Measurements from ENCODE around the gene ATP8A1.
A peak's percentile ranks its signal among the peaks of the same experiment; 100 is the strongest.
"Not testable (repeated sequence)": the region's sequence is repeated elsewhere in the genome, so short reads cannot be mapped to it uniquely, and the experiment has no call there.

Gene ATP8A1

GRCh38 chr4:42498040-42498439 is 158.9 kb downstream of the ATP8A1 start:
- FAIRE-seq, result no peak
- no peak for DNase-seq (ENCODE audit: insufficient read length, low spot score)
- TF ChIP-seq PAX5 (IDR thresholded peaks at IDR 0.05; ENCODE audit: insufficient read depth, low read length, severe bottlenecking) (no peak), POU2F2 (IDR thresholded peaks at IDR 0.05; ENCODE audit: low read depth, low read length) (no peak), POLR2A (IDR thresholded peaks at IDR 0.05; ENCODE audit: low read depth, low read length) (no peak), POLR2AphosphoS5 (IDR thresholded peaks at IDR 0.05; ENCODE audit: low read depth, low read length) (no peak), TAF1 (IDR thresholded peaks at IDR 0.05; ENCODE audit: low read depth, low read length) (no peak), SPI1 (IDR thresholded peaks at IDR 0.05; ENCODE audit: low read depth, low read length) (no peak)

- TF ChIP-seq POLR2AphosphoS5 (IDR thresholded peaks at IDR 0.05; ENCODE audit: low read depth, low read length) (no peak), SPI1 (IDR thresholded peaks at IDR 0.05; ENCODE audit: low read depth, low read length) (no peak), TAF1 (IDR thresholded peaks at IDR 0.05; ENCODE audit: low read depth, low read length) (no peak), PAX5 (IDR thresholded peaks at IDR 0.05; ENCODE audit: insufficient read depth, low read length, severe bottlenecking) (no peak), POU2F2 (IDR thresholded peaks at IDR 0.05; ENCODE audit: low read depth, low read length) (no peak), POLR2A (IDR thresholded peaks at IDR 0.05; ENCODE audit: low read depth, low read length) (no peak)
- no peak for DNase-seq (ENCODE audit: insufficient read length, low spot score)
- FAIRE-seq, result no peak
These were observed 159.6 kb downstream of the ATP8A1 start for GRCh38 chr4:42497142-42497910.

- TF ChIP-seq SPI1 (IDR thresholded peaks at IDR 0.05; ENCODE audit: low read depth, low read length), result no peak
- TF ChIP-seq POLR2AphosphoS5 (IDR thresholded peaks at IDR 0.05; ENCODE audit: low read depth, low read length), result no peak
- TF ChIP-seq PAX5 (IDR thresholded peaks at IDR 0.05; ENCODE audit: insufficient read depth, low read length, severe bottlenecking), result no peak
- TF ChIP-seq TAF1 (IDR thresholded peaks at IDR 0.05; ENCODE audit: low read depth, low read length), result no peak
- TF ChIP-seq POLR2A (IDR thresholded peaks at IDR 0.05; ENCODE audit: low read depth, low read length), result no peak
- no peak for TF ChIP-seq POU2F2 (IDR thresholded peaks at IDR 0.05; ENCODE audit: low read depth, low read length)
- FAIRE-seq, result peak; percentile 47
- no peak for DNase-seq (ENCODE audit: insufficient read length, low spot score)
These were observed 163.9 kb downstream of the ATP8A1 start for GRCh38 chr4:42492962-42493361.

GRCh38 chr4:42490015-42490414 is 166.9 kb downstream of the ATP8A1 start:
- no peak for DNase-seq (ENCODE audit: insufficient read length, low spot score)
- peak; percentile 94 for FAIRE-seq
- no peak for TF ChIP-seq POLR2A (IDR thresholded peaks at IDR 0.05; ENCODE audit: low read depth, low read length)
- no peak for TF ChIP-seq SPI1 (IDR thresholded peaks at IDR 0.05; ENCODE audit: low read depth, low read length)
- TF ChIP-seq POU2F2 (IDR thresholded peaks at IDR 0.05; ENCODE audit: low read depth, low read length), result 0 out of 2 replicates have a peak, but pooled peaks have one; percentile 12
- TF ChIP-seq TAF1 (IDR thresholded peaks at IDR 0.05; ENCODE audit: low read depth, low read length), result no peak
- no peak for TF ChIP-seq POLR2AphosphoS5 (IDR thresholded peaks at IDR 0.05; ENCODE audit: low read depth, low read length)
- TF ChIP-seq PAX5 (IDR thresholded peaks at IDR 0.05; ENCODE audit: insufficient read depth, low read length, severe bottlenecking), result no peak

- DNase-seq (ENCODE audit: insufficient read length, low spot score), result no peak
- FAIRE-seq, result peak; percentile 69
- TF ChIP-seq POLR2AphosphoS5 (IDR thresholded peaks at IDR 0.05; ENCODE audit: low read depth, low read length), result no peak
- no peak for TF ChIP-seq POU2F2 (IDR thresholded peaks at IDR 0.05; ENCODE audit: low read depth, low read length)
- TF ChIP-seq SPI1 (IDR thresholded peaks at IDR 0.05; ENCODE audit: low read depth, low read length), result peak; percentile 74
These were observed 167.8 kb downstream of the ATP8A1 start for GRCh38 chr4:42489095-42489494.

GRCh38 chr4:42488554-42488953 is 168.4 kb downstream of the ATP8A1 start:
- FAIRE-seq (no peak), DNase-seq (ENCODE audit: insufficient read length, low spot score) (no peak)
- TF ChIP-seq POLR2AphosphoS5 (IDR thresholded peaks at IDR 0.05; ENCODE audit: low read depth, low read length) (no peak), POLR2A (IDR thresholded peaks at IDR 0.05; ENCODE audit: low read depth, low read length) (no peak), SPI1 (IDR thresholded peaks at IDR 0.05; ENCODE audit: low read depth, low read length) (no peak), TAF1 (IDR thresholded peaks at IDR 0.05; ENCODE audit: low read depth, low read length) (no peak), PAX5 (IDR thresholded peaks at IDR 0.05; ENCODE audit: insufficient read depth, low read length, severe bottlenecking) (no peak), POU2F2 (IDR thresholded peaks at IDR 0.05; ENCODE audit: low read depth, low read length) (no peak)

GRCh38 chr4:42488114-42488513 is 168.8 kb downstream of the ATP8A1 start:
- DNase-seq (ENCODE audit: insufficient read length, low spot score), result no peak
- no peak for TF ChIP-seq POU2F2 (IDR thresholded peaks at IDR 0.05; ENCODE audit: low read depth, low read length)
- TF ChIP-seq SPI1 (IDR thresholded peaks at IDR 0.05; ENCODE audit: low read depth, low read length), result peak; percentile 98
- FAIRE-seq, result peak; percentile 94

- DNase-seq (ENCODE audit: insufficient read length, low spot score) (no peak), FAIRE-seq (no peak)
- TF ChIP-seq POLR2AphosphoS5 (IDR thresholded peaks at IDR 0.05; ENCODE audit: low read depth, low read length) (no peak), POLR2A (IDR thresholded peaks at IDR 0.05; ENCODE audit: low read depth, low read length) (no peak), PAX5 (IDR thresholded peaks at IDR 0.05; ENCODE audit: insufficient read depth, low read length, severe bottlenecking) (no peak), POU2F2 (IDR thresholded peaks at IDR 0.05; ENCODE audit: low read depth, low read length) (no peak)
These were observed 169.7 kb downstream of the ATP8A1 start for GRCh38 chr4:42487230-42487629.

- DNase-seq (ENCODE audit: insufficient read length, low spot score); FAIRE-seq: not testable (repeated sequence)
These were observed 170.7 kb downstream of the ATP8A1 start for GRCh38 chr4:42486156-42486555.

GRCh38 chr4:42484630-42485029 is 172.3 kb downstream of the ATP8A1 start:
- TF ChIP-seq POU2F2 (IDR thresholded peaks at IDR 0.05; ENCODE audit: low read depth, low read length) (no peak), PAX5 (IDR thresholded peaks at IDR 0.05; ENCODE audit: insufficient read depth, low read length, severe bottlenecking) (no peak), POLR2AphosphoS5 (IDR thresholded peaks at IDR 0.05; ENCODE audit: low read depth, low read length) (no peak), POLR2A (IDR thresholded peaks at IDR 0.05; ENCODE audit: low read depth, low read length) (no peak), SPI1 (IDR thresholded peaks at IDR 0.05; ENCODE audit: low read depth, low read length) (no peak), TAF1 (IDR thresholded peaks at IDR 0.05; ENCODE audit: low read depth, low read length) (no peak)
- no peak for FAIRE-seq
- DNase-seq (ENCODE audit: insufficient read length, low spot score), result no peak
